Nephron (organoid): ENCODE measurements around the gene ARSH.

ENCODE experiments used
- H3K27ac Mint-ChIP-seq, 3 experiments: 2 replicates each; pipeline ENCODE4 v1.8.0; 2020; ENCODE audit warnings: mixed read lengths in 3 of 3, mild to moderate bottlenecking in 2 of 3, moderate library complexity in 1 of 3
- H3K27me3 Mint-ChIP-seq: 2 replicates; pipeline ENCODE4 v1.8.0; 2021; ENCODE audit warnings: low read depth, mild to moderate bottlenecking, moderate library complexity, mixed read lengths
- H3K36me3 Mint-ChIP-seq: 2 replicates; pipeline ENCODE4 v1.8.0; 2020; ENCODE audit warnings: low read depth, mixed read lengths
- H3K4me1 Mint-ChIP-seq: 2 replicates; pipeline ENCODE4 v1.8.0; 2020; ENCODE audit warnings: mixed read lengths
- H3K4me3 Mint-ChIP-seq, 3 experiments: 2 replicates each; pipeline ENCODE4 v1.8.0; 2020; ENCODE audit warnings: mild to moderate bottlenecking in 3 of 3, mixed read lengths in 3 of 3, moderate library complexity in 2 of 3
- H3K9me3 Mint-ChIP-seq: 2 replicates; pipeline ENCODE4 v1.8.0; 2020; ENCODE audit warnings: mixed read lengths
- CTCF ChIP-seq, 3 experiments: fragments of 200-600 bp; sonication (generic); IDR thresholded peaks; one replicate each; pipeline ENCODE4 v1.5.0; 2021; ENCODE audit warnings: antibody characterized with exemption in 3 of 3; ENCODE audit not compliant: unreplicated experiment in 3 of 3

The ARSH gene

GRCh38 chrX:3076416-3076991, 70.2 kb downstream of the ARSH start:
- no peaks in the 10 kb centered on the region for H3K9me3 Mint-ChIP-seq
- H3K27me3 Mint-ChIP-seq, result peaks cover 32% of the 10 kb centered on the region
- no peak for TF ChIP-seq CTCF (IDR thresholded peaks at IDR 0.05; ENCODE audit: unreplicated experiment in 3 of 3)
- H3K4me1 Mint-ChIP-seq, result no peaks in the 10 kb centered on the region
- H3K36me3 Mint-ChIP-seq, result no peaks in the 10 kb centered on the region
- H3K4me3 Mint-ChIP-seq, result no peak overlapping the region
- H3K27ac Mint-ChIP-seq, result no peak overlapping the region
